Ramos (cell line): Measurements from ENCODE around the gene LRCH3.

Source experiments
- in situ Hi-C: fragments of 300-500 bp; cut with MboI; formaldehyde crosslinking; loops from one replicate; pipeline ENCODE4 v1.14.3; 2022; ENCODE audit warnings: low sequenced_read_pairs; ENCODE audit not compliant: unreplicated experiment

The LRCH3 gene

DNA sequence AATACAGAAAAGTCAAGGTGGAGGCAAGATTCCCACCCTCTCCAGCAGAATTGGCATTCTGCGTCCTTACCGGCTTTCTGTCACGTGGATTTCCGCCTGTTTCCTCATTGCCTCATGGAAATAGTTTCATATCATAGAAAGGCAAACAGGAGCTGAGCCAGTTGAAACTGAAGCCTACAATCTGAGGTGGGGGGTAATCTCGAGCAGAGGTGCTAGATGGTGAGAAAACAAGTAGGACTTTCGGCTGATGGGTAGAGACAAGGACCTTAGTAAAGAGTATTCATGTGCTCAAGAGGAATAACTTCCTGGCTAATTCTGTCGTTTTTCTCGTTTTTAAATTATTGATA lies 39.9 kb downstream of the LRCH3 start:
- in situ Hi-C loops, result no loop called here

GRCh38 chr3:197833930-197834715 lies 43.1 kb downstream of the LRCH3 start:
- in situ Hi-C loops, result no loop called here

- in situ Hi-C loops, result no loop called here
Observed at GRCh38 chr3:197835509-197835908, 44.5 kb downstream of the LRCH3 start.

DNA sequence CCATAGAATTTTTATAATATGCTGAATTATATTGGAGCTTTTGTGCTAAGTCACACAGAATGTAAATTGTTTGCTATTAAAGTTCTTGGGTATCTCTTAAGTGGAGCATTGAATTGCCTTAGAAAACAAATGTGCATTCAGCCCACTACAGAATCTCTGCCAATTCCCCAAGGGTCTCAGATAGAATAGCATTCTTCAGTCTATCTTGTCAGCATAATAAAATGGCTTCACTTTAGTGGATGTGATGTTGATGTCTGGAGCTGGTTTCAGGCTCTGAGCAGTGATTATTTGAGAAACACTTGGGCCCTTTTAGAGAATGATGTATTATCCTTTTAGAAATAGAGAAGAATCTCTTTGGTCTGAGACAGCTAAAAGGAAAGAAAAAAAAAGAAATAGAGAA lies 45.2 kb downstream of the LRCH3 start:
- in situ Hi-C loops, result no loop called here

GRCh38 chr3:197837282-197837681 lies 46.2 kb downstream of the LRCH3 start:
- in situ Hi-C loops, result no loop called here

- in situ Hi-C loops, result no loop called here
Observed at GRCh38 chr3:197841789-197842188, 50.7 kb downstream of the LRCH3 start.

DNA sequence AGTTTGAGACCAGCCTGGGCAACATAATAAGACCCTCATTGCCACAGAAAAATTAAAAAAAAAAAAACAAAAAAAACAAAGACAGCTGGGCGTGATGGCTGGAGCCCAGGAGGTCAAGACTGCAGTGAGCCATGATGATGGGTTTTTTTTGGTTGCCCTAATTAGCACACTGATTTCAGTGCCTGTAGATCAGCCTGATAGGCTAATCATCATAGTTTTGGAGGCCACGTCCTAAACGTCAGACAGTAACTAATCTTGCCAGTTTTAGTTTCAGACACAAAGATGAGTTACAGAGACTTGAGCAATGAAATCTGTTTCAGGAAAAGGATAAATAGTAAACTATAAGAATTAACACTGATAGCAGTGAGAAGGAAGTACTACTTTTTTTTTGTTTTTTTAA lies 55.4 kb downstream of the LRCH3 start:
- in situ Hi-C loops, result no loop called here

- in situ Hi-C loops, result no loop called here
Observed at GRCh38 chr3:197847866-197848401, 56.9 kb downstream of the LRCH3 start.

- in situ Hi-C loops, result no loop called here
Observed at GRCh38 chr3:197854596-197855343, 63.7 kb downstream of the LRCH3 start.

DNA sequence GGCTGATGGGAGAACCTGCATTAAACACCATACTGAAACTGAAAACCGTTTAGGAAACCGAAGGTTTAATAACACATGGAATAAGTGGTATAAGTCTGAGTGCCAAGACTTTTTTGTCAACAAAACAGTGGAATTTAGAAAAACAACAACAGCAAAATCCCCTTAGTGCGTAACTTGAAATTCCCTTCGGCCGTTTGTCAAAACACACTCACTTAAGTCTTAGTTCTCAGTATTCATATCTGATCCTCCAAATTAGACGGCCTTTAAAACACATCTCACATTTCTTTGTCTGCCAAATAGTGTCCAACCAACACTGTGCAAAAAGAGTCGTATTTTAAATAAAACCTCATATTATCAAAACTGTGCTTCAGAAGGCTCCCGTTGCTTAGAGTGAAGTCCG lies 64.5 kb downstream of the LRCH3 start:
- in situ Hi-C loops, result no loop called here

DNA sequence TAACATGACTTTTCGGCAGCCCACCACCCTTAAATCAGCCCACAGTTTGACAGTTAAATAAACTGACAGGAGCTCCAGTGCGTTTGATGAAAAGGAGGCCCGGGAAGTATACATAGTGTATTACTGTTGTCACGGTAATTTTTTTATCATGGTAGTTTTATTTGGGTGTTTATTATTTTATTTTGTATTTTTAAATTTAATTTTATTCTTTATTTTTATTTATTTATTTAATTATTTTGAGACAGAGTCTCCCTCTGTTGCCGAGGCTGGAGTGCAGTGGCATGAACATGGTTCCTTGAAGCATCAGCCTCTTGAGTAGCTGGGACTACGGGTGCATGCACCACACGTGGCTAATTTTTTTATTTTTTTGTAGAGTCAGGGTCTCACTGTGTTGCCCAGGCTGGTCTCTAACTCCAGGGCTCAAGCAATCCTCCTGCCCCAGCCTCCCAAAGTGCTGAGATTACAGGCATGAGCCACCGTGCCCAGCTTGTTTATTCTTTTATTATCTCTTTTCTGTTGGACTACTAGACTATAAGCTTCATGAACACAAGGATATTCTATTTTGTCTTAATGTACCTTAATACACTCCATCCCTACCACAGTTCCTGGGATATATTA lies 65.3 kb downstream of the LRCH3 start:
- in situ Hi-C loops, result no loop called here

GRCh38 chr3:197858133-197858532 lies 67.1 kb downstream of the LRCH3 start:
- in situ Hi-C loops, result no loop called here

- in situ Hi-C loops, result no loop called here
Observed at GRCh38 chr3:197858598-197858997, 67.5 kb downstream of the LRCH3 start.

- in situ Hi-C loops, result no loop called here
Observed at GRCh38 chr3:197866035-197866434, 75.0 kb downstream of the LRCH3 start.

DNA sequence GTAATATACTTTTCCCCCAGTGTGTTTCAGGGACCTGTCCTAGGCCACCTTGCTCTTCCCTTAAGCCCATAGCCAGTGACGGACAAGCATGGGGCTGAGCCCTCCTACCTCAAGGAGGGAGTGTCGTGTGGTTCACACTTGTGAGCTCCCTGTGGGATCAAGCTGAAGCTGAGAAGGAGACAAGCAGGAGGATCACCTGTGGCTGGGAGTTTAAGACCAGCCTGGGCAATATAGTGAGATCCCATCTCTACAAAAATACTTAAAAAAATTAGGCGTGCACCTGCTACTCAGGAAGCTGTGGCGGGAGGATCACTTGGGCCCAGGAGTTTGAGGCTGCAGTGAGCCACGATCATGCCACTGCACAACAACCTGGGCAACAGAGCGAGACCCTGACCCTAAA lies 82.3 kb downstream of the LRCH3 start:
- in situ Hi-C loops, result no loop called here

DNA sequence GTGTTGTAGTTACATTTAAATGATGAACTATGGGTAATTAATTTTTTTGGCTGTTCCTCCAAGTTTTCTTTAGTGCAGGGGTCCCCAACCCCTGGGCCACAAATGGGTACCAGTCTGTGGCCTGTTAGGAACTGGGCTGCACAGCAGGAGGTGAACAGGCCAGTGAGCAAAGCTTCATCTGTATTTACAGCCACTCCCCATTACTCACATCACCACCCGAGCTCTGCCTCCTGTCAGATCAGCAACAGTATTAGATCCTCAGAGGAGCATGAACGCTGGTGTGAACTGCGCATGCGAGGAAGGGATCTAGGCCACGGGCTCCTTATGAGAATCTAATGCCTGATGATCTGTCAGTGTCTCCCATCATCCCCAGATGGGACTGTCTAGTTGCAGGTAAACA lies 83.0 kb downstream of the LRCH3 start:
- in situ Hi-C loops, result no loop called here

- in situ Hi-C loops, result no loop called here
Observed at GRCh38 chr3:197874653-197875052, 83.6 kb downstream of the LRCH3 start.

- in situ Hi-C loops, result no loop called here
Observed at GRCh38 chr3:197877902-197878301, 86.8 kb downstream of the LRCH3 start.

DNA sequence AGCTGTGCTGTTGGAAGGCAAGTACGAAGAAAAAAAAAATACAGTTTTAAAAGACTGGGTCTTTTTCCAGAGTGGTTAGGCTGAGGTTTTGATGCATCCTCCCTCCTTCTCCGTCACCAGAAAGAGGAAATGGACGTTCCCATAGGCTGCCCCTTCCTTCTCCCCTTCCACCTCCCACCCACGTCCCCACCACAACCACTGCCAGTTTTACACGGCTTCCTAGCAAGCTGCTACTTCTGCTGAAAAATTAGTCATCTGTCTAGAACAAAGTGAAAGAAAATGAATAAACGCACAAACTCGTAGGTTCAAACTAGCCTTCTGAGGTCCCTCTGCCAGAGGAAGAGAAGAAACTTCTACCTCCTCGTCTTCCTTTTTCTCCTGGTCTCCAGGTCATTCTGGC lies 87.4 kb downstream of the LRCH3 start:
- in situ Hi-C loops, result no loop called here

- in situ Hi-C loops, result no loop called here
Observed at GRCh38 chr3:197880491-197881269, 89.6 kb downstream of the LRCH3 start.
